Glutamatergic neuron (in vitro differentiated cells): ENCODE data around the gene PMEPA1. TPM values are rescaled to one million over a fixed set of nuclear protein-coding genes. Genes with fewer than 3 reads are reported as not detected.
A peak's percentile ranks its signal among the peaks of the same experiment; 100 is the strongest.

Experiments
- DNase-seq: peaks from one replicate; pipeline ENCODE4 v3.0.0; 2022
- H3K27ac Mint-ChIP-seq: one replicate; pipeline ENCODE4 v1.8.0; 2020; ENCODE audit warnings: mild to moderate bottlenecking, mixed read lengths, inconsistent platforms; ENCODE audit not compliant: unreplicated experiment
- H3K27me3 Mint-ChIP-seq: one replicate; pipeline ENCODE4 v1.8.0; 2020; ENCODE audit warnings: mild to moderate bottlenecking, moderate library complexity, mixed read lengths, inconsistent platforms; ENCODE audit not compliant: unreplicated experiment
- H3K36me3 Mint-ChIP-seq: one replicate; pipeline ENCODE4 v1.8.0; 2020; ENCODE audit warnings: mild to moderate bottlenecking, mixed read lengths, inconsistent platforms; ENCODE audit not compliant: unreplicated experiment
- H3K4me1 Mint-ChIP-seq: one replicate; pipeline ENCODE4 v1.8.0; 2020; ENCODE audit warnings: mild to moderate bottlenecking, low read depth, mixed read lengths, inconsistent platforms; ENCODE audit not compliant: unreplicated experiment
- H3K4me3 Mint-ChIP-seq: one replicate; pipeline ENCODE4 v1.8.0; 2020; ENCODE audit warnings: mild to moderate bottlenecking, mixed read lengths, inconsistent platforms; ENCODE audit not compliant: unreplicated experiment
- H3K9me3 Mint-ChIP-seq: one replicate; pipeline ENCODE4 v1.8.0; 2020; ENCODE audit warnings: mild to moderate bottlenecking, moderate library complexity, mixed read lengths, inconsistent platforms; ENCODE audit not compliant: unreplicated experiment
- CTCF ChIP-seq: fragments of 200-600 bp; sonication (generic); IDR thresholded peaks from one replicate; pipeline ENCODE4 v1.5.0; 2021; ENCODE audit not compliant: partially characterized antibody, unreplicated experiment
- total RNA-seq: library from RNA; stranded (reverse); fragmentation: NEBNext Ultra II Directional; extraction: Animal tissue kit (Norgen Biotek cat#: 25700); gene quantifications from one replicate; pipeline ENCODE4 v1.2.1, GENCODE V29; 2021; ENCODE audit not compliant: unreplicated experiment

Gene PMEPA1
- total RNA-seq, 1 donor from 2014 or later: 14.4 TPM

DNA sequence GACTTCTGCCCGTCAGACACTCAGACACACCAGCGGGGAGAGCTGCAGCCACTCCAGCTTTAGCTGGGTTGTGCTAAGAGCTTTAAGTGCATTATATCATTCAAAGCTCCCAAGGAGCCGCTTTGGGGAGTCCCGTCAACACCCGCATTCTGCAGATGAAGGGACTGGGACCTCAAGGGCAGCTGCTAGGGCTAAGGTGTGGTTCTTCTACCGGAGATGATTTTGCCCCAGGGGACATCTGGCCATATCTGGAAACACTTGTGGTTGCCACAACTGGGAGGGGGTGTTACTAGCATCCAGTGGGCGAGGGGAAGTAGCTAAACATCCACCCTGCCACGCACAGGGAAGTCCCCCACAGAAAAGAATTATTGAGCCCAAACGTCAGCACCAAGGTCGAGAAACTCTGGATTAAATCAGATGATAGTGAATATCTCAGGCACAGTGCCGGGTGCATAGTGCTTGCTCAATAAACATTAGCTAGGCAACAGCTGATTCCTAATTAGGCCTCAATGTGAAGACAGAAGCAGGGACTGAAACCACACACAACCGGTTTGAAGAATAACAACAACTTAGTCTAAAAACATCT lies 29.6 kb downstream of the PMEPA1 start:
- DNase-seq: no peak
- Mint-ChIP-seq H3K4me3 (no peak overlapping the region), H3K9me3 (peaks cover 9% of the 10 kb centered on the region), H3K27ac (peak overlapping the region; percentile 72), H3K27me3 (peaks cover 5% of the 10 kb centered on the region), H3K36me3 (no peaks in the 10 kb centered on the region), H3K4me1 (peaks cover 74% of the 10 kb centered on the region)
- TF ChIP-seq CTCF: no peak

DNA sequence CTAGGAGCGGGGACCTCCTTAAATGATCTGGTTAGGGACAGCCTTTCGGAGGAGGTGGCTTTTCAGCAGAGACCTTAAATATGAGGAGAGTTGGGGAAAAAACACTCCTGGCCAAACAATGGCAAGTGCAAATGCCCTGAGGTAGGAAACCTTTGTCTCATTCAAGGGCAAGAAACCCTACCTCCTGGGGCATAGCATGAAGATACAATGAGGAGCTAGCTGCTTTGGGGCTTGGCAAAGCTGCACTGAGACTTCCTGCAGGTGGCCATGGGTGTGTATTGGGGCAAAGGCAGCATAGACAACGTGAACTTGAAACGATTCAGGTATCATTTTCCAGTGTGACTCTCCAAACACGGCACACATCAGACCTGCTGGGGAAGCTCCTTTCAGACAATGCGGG lies 30.7 kb downstream of the PMEPA1 start:
- H3K27me3 Mint-ChIP-seq: peaks cover 5% of the 10 kb centered on the region
- H3K36me3 Mint-ChIP-seq: no peaks in the 10 kb centered on the region
- H3K9me3 Mint-ChIP-seq: peaks cover 9% of the 10 kb centered on the region
- H3K4me1 Mint-ChIP-seq: peaks cover 70% of the 10 kb centered on the region
- no peak for TF ChIP-seq CTCF
- peak overlapping the region; percentile 72 for H3K27ac Mint-ChIP-seq
- H3K4me3 Mint-ChIP-seq: no peak overlapping the region
- DNase-seq: no peak

DNA sequence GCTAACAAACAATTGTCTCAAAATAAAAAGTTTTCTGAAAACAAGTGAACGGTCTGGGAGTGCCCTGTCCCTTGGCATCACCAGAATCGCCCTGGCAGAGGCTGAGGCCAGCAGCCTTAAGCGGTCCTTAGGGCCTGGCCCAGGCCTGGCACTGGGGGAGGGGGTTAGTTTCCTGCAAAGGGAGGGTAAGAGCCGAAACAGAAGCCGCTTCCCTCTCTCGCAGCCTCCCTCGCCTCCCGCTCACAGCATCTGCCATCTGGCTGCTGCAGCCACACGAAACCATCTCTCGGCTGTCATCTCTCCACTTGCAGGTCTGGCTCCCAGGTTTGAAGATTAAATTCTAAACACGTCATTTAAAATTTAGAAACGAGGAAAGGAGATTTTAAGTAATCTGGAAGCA lies 31.5 kb downstream of the PMEPA1 start:
- Mint-ChIP-seq H3K4me1 (peaks cover 68% of the 10 kb centered on the region), H3K27ac (peak overlapping the region; percentile 72), H3K9me3 (peaks cover 9% of the 10 kb centered on the region), H3K36me3 (no peaks in the 10 kb centered on the region), H3K4me3 (peak overlapping the region; percentile 70), H3K27me3 (peaks cover 5% of the 10 kb centered on the region)
- TF ChIP-seq CTCF: no peak
- DNase-seq: peak; percentile 74

- Mint-ChIP-seq H3K4me1 (peaks cover 65% of the 10 kb centered on the region), H3K27ac (peak overlapping the region; percentile 14)
Observed at GRCh38 chr20:57677584-57677982, 32.2 kb downstream of the PMEPA1 start.

More at GRCh38 chr20:57677584-57677982, 32.2 kb downstream of the PMEPA1 start:
- H3K27me3 Mint-ChIP-seq: peaks cover 5% of the 10 kb centered on the region
- TF ChIP-seq CTCF: no peak
- no peaks in the 10 kb centered on the region for H3K36me3 Mint-ChIP-seq
- H3K4me3 Mint-ChIP-seq: no peak overlapping the region
- DNase-seq: no peak
- H3K9me3 Mint-ChIP-seq: peaks cover 9% of the 10 kb centered on the region
